Measurements from ENCODE around the gene CMSS1. TPM values are rescaled to one million over a fixed set of nuclear protein-coding genes. Genes with fewer than 3 reads are reported as not detected.

CMSS1 gene
- total RNA-seq, 1 experiment from 2014 or later, result 86.3 TPM

DNA sequence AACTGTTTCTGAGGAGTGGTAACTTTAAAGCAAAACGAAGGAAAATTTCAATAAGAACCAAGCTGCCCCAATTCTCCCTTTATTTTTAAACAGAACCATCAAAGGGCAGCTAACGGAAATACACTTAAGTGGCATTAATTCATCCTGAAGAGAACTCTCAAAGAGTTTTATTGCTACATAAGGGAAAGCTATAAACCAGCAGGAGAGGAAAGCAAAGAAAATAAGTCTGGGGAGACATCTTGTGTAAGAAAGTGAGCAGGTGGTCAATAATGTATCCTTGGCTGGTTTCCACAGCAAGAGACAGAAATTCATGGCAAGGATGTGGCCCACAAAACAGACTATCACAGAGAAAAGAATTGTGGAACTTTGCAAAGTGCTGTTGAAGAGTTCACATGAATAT, 40.0 kb upstream of the CMSS1 start:
- ATAC-seq (no peak), DNase-seq (ENCODE audit: low read depth, low spot score) (no peak)
- H3K4me3 ChIP-seq (ENCODE audit: low read depth in 2 of 2, low read length in 2 of 2), result no peak overlapping the region
- H3K4me1 ChIP-seq (ENCODE audit: control insufficient read depth, insufficient read depth, low read length), result no peaks in the 10 kb centered on the region
- intact Hi-C loops (cut with micrococcal nuclease; ENCODE audit: unreplicated experiment), result no loop called here
- BruUV-seq (replicated peaks), result no TSS peak
- ChIA-PET CTCF (no interaction called here), POLR2A (interaction anchor here (0.7 kb wide), 1 partner anchor 232 kb away, joined by 4 read pairs; no protein-coding TSS in a partner anchor)
- H3K36me3 ChIP-seq (ENCODE audit: control insufficient read depth, insufficient read depth, low read length), result no peaks in the 10 kb centered on the region
- H3K27me3 ChIP-seq (ENCODE audit: control insufficient read depth, insufficient read depth, low read length), result peaks cover 22% of the 10 kb centered on the region
- H3K27ac ChIP-seq (ENCODE audit: low read length), result no peak overlapping the region
- in situ Hi-C loops (cut with HindIII; ENCODE audit: low pct_unique_long_range_greater_than_20kb, low sequenced_read_pairs), result no loop called here
- no peaks in the 10 kb centered on the region for H3K9me3 ChIP-seq (ENCODE audit: control insufficient read depth, insufficient read depth, low read depth, low read length)
- TF ChIP-seq POLR2AphosphoS5 (IDR thresholded peaks at IDR 0.05; ENCODE audit: low read depth, low read length) (no peak), SIN3A (IDR thresholded peaks at IDR 0.05; ENCODE audit: borderline replicate concordance, insufficient read depth, low read depth, low read length) (no peak), TCF7L2 (IDR thresholded peaks at IDR 0.05; ENCODE audit: low read depth, low read length) (no peak)
- TF ChIP-seq, protein P1, sequence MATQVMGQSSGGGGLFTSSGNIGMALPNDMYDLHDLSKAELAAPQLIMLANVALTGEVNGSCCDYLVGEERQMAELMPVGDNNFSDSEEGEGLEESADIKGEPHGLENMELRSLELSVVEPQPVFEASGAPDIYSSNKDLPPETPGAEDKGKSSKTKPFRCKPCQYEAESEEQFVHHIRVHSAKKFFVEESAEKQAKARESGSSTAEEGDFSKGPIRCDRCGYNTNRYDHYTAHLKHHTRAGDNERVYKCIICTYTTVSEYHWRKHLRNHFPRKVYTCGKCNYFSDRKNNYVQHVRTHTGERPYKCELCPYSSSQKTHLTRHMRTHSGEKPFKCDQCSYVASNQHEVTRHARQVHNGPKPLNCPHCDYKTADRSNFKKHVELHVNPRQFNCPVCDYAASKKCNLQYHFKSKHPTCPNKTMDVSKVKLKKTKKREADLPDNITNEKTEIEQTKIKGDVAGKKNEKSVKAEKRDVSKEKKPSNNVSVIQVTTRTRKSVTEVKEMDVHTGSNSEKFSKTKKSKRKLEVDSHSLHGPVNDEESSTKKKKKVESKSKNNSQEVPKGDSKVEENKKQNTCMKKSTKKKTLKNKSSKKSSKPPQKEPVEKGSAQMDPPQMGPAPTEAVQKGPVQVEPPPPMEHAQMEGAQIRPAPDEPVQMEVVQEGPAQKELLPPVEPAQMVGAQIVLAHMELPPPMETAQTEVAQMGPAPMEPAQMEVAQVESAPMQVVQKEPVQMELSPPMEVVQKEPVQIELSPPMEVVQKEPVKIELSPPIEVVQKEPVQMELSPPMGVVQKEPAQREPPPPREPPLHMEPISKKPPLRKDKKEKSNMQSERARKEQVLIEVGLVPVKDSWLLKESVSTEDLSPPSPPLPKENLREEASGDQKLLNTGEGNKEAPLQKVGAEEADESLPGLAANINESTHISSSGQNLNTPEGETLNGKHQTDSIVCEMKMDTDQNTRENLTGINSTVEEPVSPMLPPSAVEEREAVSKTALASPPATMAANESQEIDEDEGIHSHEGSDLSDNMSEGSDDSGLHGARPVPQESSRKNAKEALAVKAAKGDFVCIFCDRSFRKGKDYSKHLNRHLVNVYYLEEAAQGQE (IDR thresholded peaks at IDR 0.05; ENCODE audit: insufficient read depth in 1 of 2, low read depth in 2 of 2, low read length in 1 of 2), result no peak
- TF ChIP-seq, protein P2, sequence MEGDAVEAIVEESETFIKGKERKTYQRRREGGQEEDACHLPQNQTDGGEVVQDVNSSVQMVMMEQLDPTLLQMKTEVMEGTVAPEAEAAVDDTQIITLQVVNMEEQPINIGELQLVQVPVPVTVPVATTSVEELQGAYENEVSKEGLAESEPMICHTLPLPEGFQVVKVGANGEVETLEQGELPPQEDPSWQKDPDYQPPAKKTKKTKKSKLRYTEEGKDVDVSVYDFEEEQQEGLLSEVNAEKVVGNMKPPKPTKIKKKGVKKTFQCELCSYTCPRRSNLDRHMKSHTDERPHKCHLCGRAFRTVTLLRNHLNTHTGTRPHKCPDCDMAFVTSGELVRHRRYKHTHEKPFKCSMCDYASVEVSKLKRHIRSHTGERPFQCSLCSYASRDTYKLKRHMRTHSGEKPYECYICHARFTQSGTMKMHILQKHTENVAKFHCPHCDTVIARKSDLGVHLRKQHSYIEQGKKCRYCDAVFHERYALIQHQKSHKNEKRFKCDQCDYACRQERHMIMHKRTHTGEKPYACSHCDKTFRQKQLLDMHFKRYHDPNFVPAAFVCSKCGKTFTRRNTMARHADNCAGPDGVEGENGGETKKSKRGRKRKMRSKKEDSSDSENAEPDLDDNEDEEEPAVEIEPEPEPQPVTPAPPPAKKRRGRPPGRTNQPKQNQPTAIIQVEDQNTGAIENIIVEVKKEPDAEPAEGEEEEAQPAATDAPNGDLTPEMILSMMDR (IDR thresholded peaks at IDR 0.05), result no peak

DNA sequence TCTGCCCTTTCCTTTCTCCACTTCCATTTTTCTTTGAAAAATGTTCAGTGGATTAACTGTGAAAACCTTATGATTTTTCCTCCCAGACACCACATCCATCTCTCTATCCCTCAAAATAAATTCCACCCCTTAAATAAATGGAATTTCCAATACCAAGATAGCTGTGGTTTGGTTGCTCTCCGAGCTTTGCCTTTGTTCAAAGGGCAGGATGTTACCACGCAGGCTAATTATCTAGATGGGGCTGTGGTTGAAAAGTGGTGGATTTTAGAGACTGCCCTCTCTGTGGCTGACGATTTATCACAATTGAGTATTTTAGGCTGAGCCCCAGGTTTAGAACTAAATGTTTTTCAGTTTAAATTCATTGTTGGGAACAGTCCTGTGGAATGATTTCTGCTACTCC, 36.9 kb upstream of the CMSS1 start:
- intact Hi-C loops (cut with micrococcal nuclease; ENCODE audit: unreplicated experiment), result no loop called here
- ATAC-seq, result no peak
- H3K27ac ChIP-seq (ENCODE audit: low read length), result no peak overlapping the region

More for the DNA sequence above, 36.9 kb upstream of the CMSS1 start:
- ChIA-PET POLR2A (interaction anchor here (0.6 kb wide), 1 partner anchor 191 kb away, joined by 3 read pairs; no protein-coding TSS in a partner anchor), CTCF (no interaction called here)
- Histone ChIP-seq H3K36me3 (ENCODE audit: control insufficient read depth, insufficient read depth, low read length) (no peaks in the 10 kb centered on the region), H3K4me1 (ENCODE audit: control insufficient read depth, insufficient read depth, low read length) (no peaks in the 10 kb centered on the region), H3K9me3 (ENCODE audit: control insufficient read depth, insufficient read depth, low read depth, low read length) (no peaks in the 10 kb centered on the region), H3K27me3 (ENCODE audit: control insufficient read depth, insufficient read depth, low read length) (peaks cover 24% of the 10 kb centered on the region), H3K4me3 (ENCODE audit: low read depth in 2 of 2, low read length in 2 of 2) (no peak overlapping the region)
- DNase-seq (ENCODE audit: low read depth, low spot score), result no peak
- TF ChIP-seq, protein P2 (IDR thresholded peaks at IDR 0.05), result no peak
- TF ChIP-seq TCF7L2 (IDR thresholded peaks at IDR 0.05; ENCODE audit: low read depth, low read length), result no peak
- TF ChIP-seq SIN3A (IDR thresholded peaks at IDR 0.05; ENCODE audit: borderline replicate concordance, insufficient read depth, low read depth, low read length), result no peak
- TF ChIP-seq, protein P1 (IDR thresholded peaks at IDR 0.05; ENCODE audit: insufficient read depth in 1 of 2, low read depth in 2 of 2, low read length in 1 of 2), result no peak
- in situ Hi-C loops (cut with HindIII; ENCODE audit: low pct_unique_long_range_greater_than_20kb, low sequenced_read_pairs), result no loop called here
- BruUV-seq (replicated peaks), result no TSS peak
